Nephron progenitor cell (in vitro differentiated cells): ENCODE results near the gene UHRF1.

ENCODE experiments used
- DNase-seq: peaks from one replicate; pipeline ENCODE4 v3.0.0; 2021
- H3K27ac Mint-ChIP-seq: 2 replicates; pipeline ENCODE4 v1.8.0; 2021; ENCODE audit warnings: mild to moderate bottlenecking, moderate library complexity, mixed read lengths
- H3K27me3 Mint-ChIP-seq: 2 replicates; pipeline ENCODE4 v1.8.0; 2021; ENCODE audit warnings: mild to moderate bottlenecking, low read depth, mixed read lengths; ENCODE audit not compliant: poor library complexity
- H3K36me3 Mint-ChIP-seq: 2 replicates; pipeline ENCODE4 v1.8.0; 2021; ENCODE audit warnings: low read depth, mixed read lengths
- H3K4me1 Mint-ChIP-seq: 2 replicates; pipeline ENCODE4 v1.8.0; 2021; ENCODE audit warnings: mixed read lengths
- H3K4me3 Mint-ChIP-seq: 2 replicates; pipeline ENCODE4 v1.8.0; 2021; ENCODE audit warnings: mild to moderate bottlenecking, moderate library complexity, mixed read lengths
- H3K9me3 Mint-ChIP-seq: 2 replicates; pipeline ENCODE4 v1.8.0; 2021; ENCODE audit warnings: mild to moderate bottlenecking, moderate library complexity, mixed read lengths
- TF ChIP-seq, protein P1 (sequence below): fragments of 200-600 bp; sonication (generic); IDR thresholded peaks from 2 replicates; pipeline ENCODE4 v1.5.0; 2021; ENCODE audit warnings: antibody characterized with exemption

The UHRF1 gene

DNA sequence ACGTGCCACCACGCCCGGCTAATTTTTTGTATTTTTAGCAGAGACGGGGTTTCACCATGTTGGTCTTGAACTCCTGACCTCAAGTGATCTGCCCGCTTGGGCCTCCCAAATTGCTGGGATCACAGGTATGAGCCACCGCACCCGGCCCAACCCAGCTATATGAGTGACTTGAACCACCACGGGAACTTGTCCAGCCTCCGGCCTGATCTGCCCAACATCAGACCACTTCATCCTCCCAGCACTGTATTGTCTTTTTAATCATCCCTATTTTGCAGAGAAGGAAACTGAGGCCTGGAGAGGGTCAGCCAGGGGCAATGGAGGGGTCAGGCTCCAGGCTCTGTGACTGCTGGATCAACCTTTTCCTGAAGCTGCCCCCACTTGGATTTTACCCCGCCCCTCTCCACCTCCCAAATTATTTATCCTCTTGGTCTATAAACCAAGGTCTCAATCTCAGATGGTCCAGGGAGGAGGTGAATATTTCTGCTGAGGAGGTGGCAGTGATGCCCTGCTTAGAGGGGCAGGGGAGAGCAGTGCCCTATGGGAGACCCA, 40.9 kb upstream of the UHRF1 start:
- peaks cover 10% of the 10 kb centered on the region for H3K27me3 Mint-ChIP-seq
- no peaks in the 10 kb centered on the region for H3K9me3 Mint-ChIP-seq
- TF ChIP-seq, protein P1, sequence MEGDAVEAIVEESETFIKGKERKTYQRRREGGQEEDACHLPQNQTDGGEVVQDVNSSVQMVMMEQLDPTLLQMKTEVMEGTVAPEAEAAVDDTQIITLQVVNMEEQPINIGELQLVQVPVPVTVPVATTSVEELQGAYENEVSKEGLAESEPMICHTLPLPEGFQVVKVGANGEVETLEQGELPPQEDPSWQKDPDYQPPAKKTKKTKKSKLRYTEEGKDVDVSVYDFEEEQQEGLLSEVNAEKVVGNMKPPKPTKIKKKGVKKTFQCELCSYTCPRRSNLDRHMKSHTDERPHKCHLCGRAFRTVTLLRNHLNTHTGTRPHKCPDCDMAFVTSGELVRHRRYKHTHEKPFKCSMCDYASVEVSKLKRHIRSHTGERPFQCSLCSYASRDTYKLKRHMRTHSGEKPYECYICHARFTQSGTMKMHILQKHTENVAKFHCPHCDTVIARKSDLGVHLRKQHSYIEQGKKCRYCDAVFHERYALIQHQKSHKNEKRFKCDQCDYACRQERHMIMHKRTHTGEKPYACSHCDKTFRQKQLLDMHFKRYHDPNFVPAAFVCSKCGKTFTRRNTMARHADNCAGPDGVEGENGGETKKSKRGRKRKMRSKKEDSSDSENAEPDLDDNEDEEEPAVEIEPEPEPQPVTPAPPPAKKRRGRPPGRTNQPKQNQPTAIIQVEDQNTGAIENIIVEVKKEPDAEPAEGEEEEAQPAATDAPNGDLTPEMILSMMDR = no peak
- peaks cover 31% of the 10 kb centered on the region for H3K4me1 Mint-ChIP-seq
- H3K27ac Mint-ChIP-seq = no peak overlapping the region
- H3K4me3 Mint-ChIP-seq = peak overlapping the region; percentile 82
- no peak for DNase-seq
- H3K36me3 Mint-ChIP-seq = peaks cover 4% of the 10 kb centered on the region

DNA sequence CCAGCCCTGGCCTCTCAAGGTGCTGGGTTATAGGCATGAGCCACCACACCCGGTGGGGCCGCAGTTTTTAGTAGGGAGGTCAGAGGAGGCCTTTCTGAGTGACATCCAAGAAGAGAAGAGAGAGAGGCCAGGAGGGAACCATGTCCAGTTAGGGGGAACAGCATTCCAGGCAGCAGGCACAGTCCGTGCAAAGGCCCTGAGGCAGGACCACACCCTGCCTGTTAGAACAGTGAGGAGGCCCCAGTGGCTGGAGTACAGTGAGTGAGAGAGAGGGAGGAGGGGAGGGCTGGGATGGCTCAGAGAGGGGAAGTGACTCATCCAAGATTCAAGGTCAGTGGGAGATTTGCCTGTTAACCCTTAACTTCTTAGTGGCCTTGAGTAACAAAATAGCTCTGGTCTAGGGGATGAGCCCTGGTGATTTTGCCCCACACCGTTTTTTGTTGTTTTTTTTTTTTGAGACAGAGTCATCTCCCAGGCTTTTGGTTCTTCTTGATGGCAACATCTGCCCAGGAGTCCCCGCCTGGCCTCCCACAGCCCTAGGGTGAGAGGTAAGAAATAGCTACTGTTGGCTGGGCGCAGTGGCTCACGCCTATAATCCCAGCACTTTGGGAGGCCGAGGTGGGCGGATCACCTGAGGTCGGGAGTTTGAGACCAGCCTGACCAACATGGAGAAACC, 39.1 kb upstream of the UHRF1 start:
- H3K27ac Mint-ChIP-seq = peak overlapping the region; percentile 56
- peaks cover 35% of the 10 kb centered on the region for H3K4me1 Mint-ChIP-seq
- no peak for DNase-seq
- no peaks in the 10 kb centered on the region for H3K9me3 Mint-ChIP-seq
- no peaks in the 10 kb centered on the region for H3K36me3 Mint-ChIP-seq
- no peak overlapping the region for H3K4me3 Mint-ChIP-seq
- TF ChIP-seq, protein P1 = no peak
- H3K27me3 Mint-ChIP-seq = peaks cover 16% of the 10 kb centered on the region

DNA sequence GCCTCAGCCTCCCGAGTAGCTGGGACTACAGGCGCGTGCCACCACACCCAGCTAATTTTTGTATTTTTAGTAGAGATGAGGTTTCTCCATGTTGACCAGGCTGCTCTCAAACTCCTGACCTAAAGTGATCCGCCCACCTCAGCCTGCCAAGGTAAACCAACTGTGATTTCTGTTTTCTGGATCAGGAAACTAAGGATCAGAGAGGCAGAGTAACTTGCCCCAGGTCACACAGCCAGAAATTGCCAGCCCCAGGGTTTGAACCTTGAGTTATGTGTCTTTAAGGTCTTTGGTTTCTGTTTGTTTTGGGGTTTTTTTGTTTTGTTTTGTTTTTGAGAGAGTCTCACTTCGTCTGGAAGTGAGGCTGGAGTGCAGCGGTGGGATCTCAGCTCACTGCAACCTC, 37.6 kb upstream of the UHRF1 start:
- H3K4me3 Mint-ChIP-seq = no peak overlapping the region
- DNase-seq = no peak
- TF ChIP-seq, protein P1 = no peak
- H3K27ac Mint-ChIP-seq = no peak overlapping the region
- no peaks in the 10 kb centered on the region for H3K9me3 Mint-ChIP-seq
- H3K4me1 Mint-ChIP-seq = peaks cover 27% of the 10 kb centered on the region
- H3K36me3 Mint-ChIP-seq = no peaks in the 10 kb centered on the region
- peaks cover 16% of the 10 kb centered on the region for H3K27me3 Mint-ChIP-seq

DNA sequence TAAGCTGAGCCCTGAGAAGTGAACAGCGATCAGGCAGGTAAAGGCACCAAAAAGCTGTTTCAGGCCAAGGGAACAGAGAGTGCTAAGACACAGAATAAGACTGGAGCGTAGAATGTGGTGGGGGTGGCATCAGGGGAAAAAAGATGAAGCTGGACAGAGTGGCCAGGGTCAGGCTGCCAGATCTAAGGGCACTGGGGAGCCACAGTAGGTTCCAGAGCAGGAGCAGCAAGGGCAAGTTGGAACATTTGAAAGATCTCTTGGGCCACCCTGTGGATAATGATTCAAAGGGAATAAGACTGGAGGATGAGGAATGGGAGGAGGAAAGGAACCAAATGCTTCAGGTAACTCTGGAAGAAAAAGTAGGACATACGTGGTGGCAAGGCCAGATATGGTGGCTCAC, 35.4 kb upstream of the UHRF1 start:
- no peak for DNase-seq
- Mint-ChIP-seq H3K27ac (no peak overlapping the region), H3K27me3 (peaks cover 14% of the 10 kb centered on the region), H3K4me1 (peaks cover 30% of the 10 kb centered on the region), H3K4me3 (no peak overlapping the region), H3K36me3 (no peaks in the 10 kb centered on the region), H3K9me3 (no peaks in the 10 kb centered on the region)
- TF ChIP-seq, protein P1 = no peak

DNA sequence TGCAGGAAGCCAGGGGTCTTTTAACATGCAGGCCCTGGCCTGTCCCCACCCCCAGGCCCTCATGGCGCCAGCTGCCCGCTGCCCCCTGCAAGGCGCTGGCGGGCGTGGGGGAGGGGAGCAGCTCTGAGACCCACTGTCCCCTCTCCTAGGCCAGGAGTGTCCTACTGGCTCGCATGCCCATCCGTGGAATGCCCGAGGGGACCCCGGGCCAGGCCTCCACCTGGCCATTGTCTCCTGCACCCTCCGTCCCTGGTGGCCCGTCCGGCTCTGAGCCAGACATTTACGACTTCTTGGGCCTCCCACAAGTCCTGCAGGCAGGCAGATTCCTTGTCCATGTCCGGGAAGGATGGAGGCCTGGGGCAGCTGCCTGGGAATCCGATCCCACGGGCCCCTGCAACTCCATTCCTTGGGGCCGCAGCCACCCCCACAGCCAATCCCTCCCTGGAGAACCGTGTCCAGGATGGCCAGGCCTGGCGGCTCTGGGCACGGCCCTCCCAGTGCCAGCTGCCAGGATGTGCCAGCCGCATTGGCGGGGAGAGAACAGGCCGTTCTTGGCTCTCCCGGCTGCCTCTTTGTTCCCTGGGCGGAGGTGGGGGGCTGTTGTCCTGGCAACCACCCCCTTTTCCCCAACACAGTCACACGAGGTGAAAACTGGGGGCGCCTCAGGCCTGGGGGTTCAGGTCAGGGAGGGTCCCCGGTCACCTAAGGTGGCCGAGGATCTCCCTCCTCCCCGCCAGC, 31.4 kb upstream of the UHRF1 start:
- Mint-ChIP-seq H3K4me3 (no peak overlapping the region), H3K9me3 (no peaks in the 10 kb centered on the region), H3K4me1 (peaks cover 14% of the 10 kb centered on the region), H3K36me3 (no peaks in the 10 kb centered on the region), H3K27me3 (peaks cover 9% of the 10 kb centered on the region), H3K27ac (no peak overlapping the region)
- TF ChIP-seq, protein P1 = no peak
- peak; percentile 38 for DNase-seq
